ENCODE results near the gene SLC7A7.
"Not testable (repeated sequence)": the region's sequence is repeated elsewhere in the genome, so short reads cannot be mapped to it uniquely, and the experiment has no call there.

The SLC7A7 gene

GRCh38 chr14:22843123-22843925 lies 28.1 kb upstream of the SLC7A7 start:
- no peak for DNase-seq (ENCODE audit: low read depth)

- DNase-seq (ENCODE audit: low read depth), result no peak
These were observed 27.2 kb upstream of the SLC7A7 start for GRCh38 chr14:22842211-22843122.

- DNase-seq (ENCODE audit: low read depth), result no peak
These were observed 26.5 kb upstream of the SLC7A7 start for GRCh38 chr14:22841769-22842168.

DNA sequence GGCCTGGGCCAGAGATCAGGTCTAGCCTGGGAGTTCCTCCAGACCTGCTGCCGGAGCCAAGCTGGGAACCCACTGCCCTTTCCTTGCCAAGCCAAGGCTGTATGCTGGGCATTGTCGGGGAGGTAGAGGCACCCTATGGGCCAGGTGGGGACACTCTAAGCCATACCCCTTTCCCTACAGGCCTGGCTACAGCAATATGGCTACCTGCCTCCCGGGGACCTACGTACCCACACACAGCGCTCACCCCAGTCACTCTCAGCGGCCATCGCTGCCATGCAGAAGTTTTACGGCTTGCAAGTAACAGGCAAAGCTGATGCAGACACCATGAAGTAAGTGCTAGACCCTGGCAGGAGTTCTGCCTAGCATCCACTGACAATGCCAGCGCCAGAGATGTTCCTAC lies 26.1 kb upstream of the SLC7A7 start:
- no peak for DNase-seq (ENCODE audit: low read depth)

DNA sequence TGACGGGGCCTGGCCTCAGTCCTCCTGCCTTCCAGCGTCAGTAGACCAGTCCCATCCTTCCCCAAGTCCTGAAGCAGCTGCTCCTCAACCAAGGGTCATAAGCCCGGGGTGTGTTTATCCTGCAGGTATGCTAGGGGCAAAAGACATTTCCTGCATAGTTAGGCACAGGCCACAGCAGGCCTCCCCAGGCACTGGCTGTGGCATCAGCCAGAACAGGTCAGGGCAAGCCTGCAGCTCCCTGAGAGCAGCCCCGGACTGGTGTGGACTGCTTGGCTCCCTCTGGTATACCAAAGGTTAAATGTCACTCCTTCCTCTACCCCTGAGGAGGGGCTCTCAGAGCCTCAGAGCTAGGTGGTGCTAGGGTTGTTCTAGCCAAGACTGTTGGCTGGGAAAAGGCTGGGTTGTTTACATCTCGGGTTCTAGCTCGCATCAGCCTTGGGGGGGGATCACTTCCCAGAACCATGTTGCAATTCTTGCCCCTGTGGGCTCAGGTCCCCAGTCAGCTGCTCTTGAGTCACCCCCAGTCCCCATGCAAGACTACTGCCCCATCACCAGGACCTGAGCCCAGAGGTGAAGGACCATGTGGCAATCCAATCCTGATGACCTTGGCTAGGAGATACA lies 24.0 kb upstream of the SLC7A7 start:
- DNase-seq (ENCODE audit: low read depth), result no peak

GRCh38 chr14:22838631-22839041 lies 23.4 kb upstream of the SLC7A7 start:
- no peak for DNase-seq (ENCODE audit: low read depth)

DNA sequence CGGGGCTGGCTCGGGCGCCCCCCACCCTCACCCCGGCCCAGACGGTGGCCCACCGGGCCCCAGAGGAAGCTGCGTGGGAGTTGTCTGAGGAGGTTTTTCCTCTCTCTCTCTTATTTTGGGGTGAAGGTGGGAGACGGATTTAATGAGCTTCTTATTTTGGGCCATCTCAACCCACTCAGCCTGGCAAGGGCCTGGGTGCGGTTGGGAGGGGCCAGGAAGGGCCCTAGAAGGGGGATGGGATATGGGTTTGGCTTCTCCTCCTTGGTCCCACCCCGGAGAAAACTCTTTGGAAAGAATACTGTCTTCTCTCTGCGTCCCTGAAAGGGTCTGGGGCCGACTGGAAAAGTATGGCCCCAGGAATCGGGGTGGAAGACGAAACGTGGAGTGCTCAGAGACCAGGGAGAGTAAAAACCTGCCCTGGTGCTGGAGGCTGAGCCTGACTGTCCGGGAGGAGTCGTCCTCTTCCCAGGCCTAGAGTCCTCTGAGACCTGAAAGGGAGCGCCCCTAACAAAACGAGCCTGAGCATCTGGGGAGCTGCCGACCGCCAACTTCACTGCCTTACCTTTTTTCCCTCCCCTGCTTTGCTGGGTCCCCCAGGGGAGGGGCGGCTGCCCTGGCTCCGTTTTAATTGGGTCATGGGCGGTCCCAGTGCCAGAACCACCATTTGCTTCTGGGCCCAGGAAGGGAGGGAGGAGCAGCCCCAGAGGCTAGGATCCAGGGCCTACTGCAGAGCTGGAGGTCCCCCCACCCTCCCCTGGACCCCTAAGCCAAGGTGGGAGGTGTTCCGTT lies 22.7 kb upstream of the SLC7A7 start:
- peak; percentile 42 for DNase-seq (ENCODE audit: low read depth)

DNA sequence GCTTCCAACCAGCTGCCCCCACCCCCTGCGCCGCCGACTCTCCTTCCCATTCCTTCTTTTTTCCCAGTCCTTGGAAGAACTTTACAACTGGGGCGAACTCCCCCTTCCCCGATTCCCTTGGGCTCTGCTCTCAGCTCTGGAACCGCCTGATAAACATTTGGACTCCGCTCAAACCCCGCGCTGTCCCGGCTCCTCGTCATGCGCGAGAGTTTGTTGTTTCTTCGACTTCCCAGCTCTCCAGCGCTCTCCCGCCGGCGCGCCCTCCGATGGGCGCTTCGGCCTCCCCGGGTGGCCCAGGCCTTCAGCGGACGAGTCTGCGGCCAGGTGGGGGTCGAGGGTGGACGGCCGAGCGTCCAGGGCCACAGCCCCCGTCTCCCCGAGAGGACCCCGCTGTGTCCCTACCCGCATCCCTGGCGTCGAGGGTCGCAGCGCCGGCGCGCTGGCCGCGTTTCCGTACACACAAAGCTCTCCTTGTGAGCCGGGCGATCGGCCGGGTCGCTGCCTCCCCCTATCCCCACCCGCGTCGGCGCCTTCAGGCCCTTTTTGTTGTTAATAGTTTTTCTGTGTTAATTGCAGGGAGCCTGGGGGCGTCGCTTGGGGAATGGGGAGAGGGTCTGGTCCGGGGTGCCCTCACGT lies 22.0 kb upstream of the SLC7A7 start:
- peak; percentile 43 for DNase-seq (ENCODE audit: low read depth)

- DNase-seq (ENCODE audit: low read depth), result peak; percentile 92
These were observed 21.3 kb upstream of the SLC7A7 start, which contains the start of gene MMP14 for GRCh38 chr14:22836301-22837113. Gene MMP14 (plus strand): TSS chr14:22836585. CDS start chr14:22836818, 233 bp downstream.

- no peak for DNase-seq (ENCODE audit: low read depth)
These were observed 20.3 kb upstream of the SLC7A7 start for GRCh38 chr14:22835505-22835904.

GRCh38 chr14:22830443-22831010 lies 15.3 kb upstream of the SLC7A7 start:
- DNase-seq (ENCODE audit: low read depth), result no peak

- peak; percentile 76 for DNase-seq (ENCODE audit: low read depth)
These were observed 14.6 kb upstream of the SLC7A7 start, which contains the start of gene MRPL52 for GRCh38 chr14:22829661-22830442. Gene MRPL52 (plus strand): TSS chr14:22829887. CDS start chr14:22829913, 26 bp downstream.

- DNase-seq (ENCODE audit: low read depth), result not testable (repeated sequence)
These were observed 13.9 kb upstream of the SLC7A7 start for GRCh38 chr14:22829076-22829660.

GRCh38 chr14:22824711-22825359 lies 9.6 kb upstream of the SLC7A7 start:
- peak; percentile 93 for DNase-seq (ENCODE audit: low read depth)

DNA sequence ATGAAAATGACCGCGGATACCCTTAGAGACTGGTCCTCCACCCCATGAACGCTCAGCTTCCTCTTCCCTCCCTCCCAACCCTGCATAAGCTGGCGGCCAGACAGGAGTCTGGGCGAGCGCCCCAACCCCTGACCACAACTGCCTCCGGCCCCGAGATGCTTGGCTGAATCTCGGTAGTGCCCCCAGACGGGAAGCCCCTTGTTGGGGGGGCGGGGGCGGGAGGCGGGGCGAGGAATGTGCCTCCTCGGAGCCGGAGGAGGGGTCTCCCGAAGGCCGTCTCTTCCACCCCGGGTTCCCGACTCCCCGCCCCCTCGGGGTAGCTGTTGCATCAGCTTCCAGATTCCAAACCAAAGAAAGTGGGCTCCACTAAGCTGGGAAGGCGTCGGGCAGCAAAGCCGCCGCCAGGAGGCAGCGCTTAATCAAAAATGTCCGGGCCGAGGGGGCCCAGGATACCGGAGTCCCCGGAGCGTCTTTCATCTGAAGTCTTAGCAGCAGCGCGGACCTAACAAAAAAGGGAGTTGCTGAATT lies 7.4 kb upstream of the SLC7A7 start:
- DNase-seq (ENCODE audit: low read depth), result peak; percentile 81

GRCh38 chr14:22822016-22822570 lies 6.9 kb upstream of the SLC7A7 start:
- DNase-seq (ENCODE audit: low read depth), result no peak

Measured in stromal cell of bone marrow (primary cell).